Measurements from ENCODE around the gene RCBTB2. TPM values are rescaled to one million over a fixed set of nuclear protein-coding genes. Genes with fewer than 3 reads are reported as not detected.

The RCBTB2 gene
- polyA plus RNA-seq, 4 donors, result 51.6 to 65.1 (median 61.1) TPM

- peak in 2 of 4 donors; percentile 55 to 67 for DNase-seq (ENCODE audit: low read depth in 4 of 4, low spot score in 3 of 4)
These were observed 699 bp downstream of the RCBTB2 start for GRCh38 chr13:48532256-48532505.

GRCh38 chr13:48531416-48532255 is 1.2 kb downstream of the RCBTB2 start:
- DNase-seq (ENCODE audit: low read depth in 4 of 4, low spot score in 3 of 4), result peak in 2 of 4 donors; percentile 26 to 33

GRCh38 chr13:48530833-48531232 is 2.0 kb downstream of the RCBTB2 start:
- no peak for DNase-seq (ENCODE audit: low read depth in 4 of 4, low spot score in 3 of 4)

DNA sequence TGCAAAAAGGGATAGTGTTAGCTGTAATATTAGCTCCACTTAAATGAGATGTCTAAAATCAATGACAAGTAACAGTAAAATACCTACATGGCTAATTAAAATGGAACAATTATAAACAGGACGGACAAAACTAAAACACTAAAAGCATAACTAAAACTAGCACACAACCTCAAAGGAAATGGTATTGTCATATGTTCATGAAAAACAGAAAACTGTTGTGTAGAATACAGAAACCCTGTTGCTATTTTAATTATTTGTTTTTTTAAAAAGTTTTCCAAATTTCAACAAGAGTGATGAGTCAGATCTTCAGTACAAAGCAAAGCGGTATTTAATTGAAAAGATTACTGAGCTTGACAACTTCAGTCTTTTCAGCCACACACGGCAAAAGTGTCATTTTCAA is 4.2 kb downstream of the RCBTB2 start:
- DNase-seq (ENCODE audit: low read depth in 4 of 4, low spot score in 3 of 4), result no peak

DNA sequence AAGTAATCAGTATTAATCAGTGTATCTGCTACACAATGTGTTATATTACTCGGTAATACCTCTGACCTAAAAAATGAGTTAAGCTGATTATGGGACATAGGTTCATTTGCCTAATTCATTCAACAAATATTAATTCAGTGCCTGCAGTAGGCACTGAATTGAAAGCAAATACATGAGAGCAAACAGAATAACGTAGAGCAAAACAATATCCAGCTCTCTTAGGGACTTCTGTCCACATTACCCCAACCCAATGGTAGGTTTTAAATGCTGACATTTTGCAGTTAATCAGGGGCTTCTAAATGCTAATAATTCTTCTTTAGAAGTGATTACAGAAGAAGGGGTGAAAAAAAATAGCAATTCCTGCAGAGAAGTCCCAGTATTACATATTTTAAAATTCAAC is 4.9 kb downstream of the RCBTB2 start:
- no peak for DNase-seq (ENCODE audit: low read depth in 4 of 4, low spot score in 3 of 4)

GRCh38 chr13:48526286-48526685 is 6.6 kb downstream of the RCBTB2 start:
- no peak for DNase-seq (ENCODE audit: low read depth in 4 of 4, low spot score in 3 of 4)

GRCh38 chr13:48518083-48518482 is 14.8 kb downstream of the RCBTB2 start:
- no peak for DNase-seq (ENCODE audit: low read depth in 4 of 4, low spot score in 3 of 4)

DNA sequence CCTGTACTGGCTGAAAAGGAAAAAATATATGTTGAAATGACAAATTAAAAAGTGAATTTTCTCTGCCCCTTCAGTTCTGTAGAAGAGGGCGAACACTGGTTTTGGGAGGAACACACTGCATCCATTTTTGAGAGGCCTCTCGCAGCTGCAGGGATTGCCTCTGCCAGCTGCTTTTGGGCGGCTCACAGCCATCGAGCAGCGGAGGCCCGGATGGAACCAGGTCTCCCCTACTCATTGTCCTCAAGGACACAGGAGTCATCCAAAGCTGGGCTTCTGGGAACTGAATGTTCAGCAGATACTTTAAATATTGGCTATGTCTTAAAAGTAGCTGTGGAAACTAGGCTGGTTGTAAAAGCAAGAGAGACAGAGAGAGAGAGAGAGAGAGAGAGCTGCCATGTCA is 17.1 kb downstream of the RCBTB2 start:
- no peak for DNase-seq (ENCODE audit: low read depth in 4 of 4, low spot score in 3 of 4)

DNA sequence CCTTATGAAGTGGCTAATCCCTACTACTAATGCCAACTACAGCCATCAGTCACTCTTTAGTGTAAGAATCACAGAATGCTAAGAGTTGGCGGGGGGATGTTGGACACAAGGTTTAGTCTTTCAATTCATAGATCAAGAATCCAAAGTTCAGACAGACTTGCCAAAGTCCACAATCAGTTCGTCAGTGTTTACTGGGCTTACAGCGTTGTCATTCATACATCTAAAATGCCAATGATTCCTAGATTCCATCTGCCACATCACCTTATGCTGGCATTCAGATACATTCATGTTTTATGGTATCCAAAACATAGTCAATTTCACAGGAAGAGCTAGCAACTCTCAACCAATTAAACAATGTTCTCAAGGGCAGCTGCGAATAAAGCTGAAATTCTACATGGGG is 18.1 kb downstream of the RCBTB2 start:
- DNase-seq (ENCODE audit: low read depth in 4 of 4, low spot score in 3 of 4), result no peak

- no peak for DNase-seq (ENCODE audit: low read depth in 4 of 4, low spot score in 3 of 4)
These were observed 21.2 kb downstream of the RCBTB2 start for GRCh38 chr13:48511621-48512230.

DNA sequence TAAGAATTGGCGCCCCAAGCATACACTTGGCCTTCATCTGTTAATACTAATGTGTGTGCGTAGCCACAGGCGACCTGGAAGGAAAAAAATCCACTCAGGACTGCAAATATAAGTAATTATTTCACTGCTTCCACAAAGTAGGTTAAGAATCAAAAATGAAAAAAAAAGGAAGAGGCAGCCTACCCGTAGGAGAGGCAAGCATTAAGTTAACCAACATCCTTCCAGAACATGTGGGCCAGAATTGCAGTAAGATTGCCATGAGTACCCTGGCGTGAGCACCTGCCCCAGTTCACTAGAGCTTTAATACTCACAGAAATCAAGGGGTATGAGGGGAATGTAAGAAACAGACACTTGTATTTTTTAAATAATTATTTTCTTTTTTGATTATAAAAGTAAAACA is 22.2 kb downstream of the RCBTB2 start:
- DNase-seq (ENCODE audit: low read depth in 4 of 4, low spot score in 3 of 4), result no peak

DNA sequence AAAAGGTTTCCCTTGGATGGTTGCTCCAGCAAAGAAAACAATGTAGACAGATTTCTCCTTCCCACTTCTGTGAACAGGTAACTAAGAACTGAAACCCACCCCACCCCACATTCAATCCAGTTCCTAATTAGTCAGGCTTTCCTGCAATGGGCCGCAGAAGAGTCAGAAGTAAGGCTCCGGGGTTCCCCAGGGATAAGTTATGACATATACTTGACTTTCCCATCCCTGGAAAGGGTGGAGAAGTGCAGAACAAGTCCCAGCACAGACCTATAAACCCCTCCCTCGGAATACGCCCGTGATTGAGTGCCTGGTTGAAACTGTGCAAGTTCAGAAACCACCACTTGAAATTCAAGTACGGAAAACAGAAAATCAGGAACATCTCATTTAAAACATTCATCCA is 24.9 kb downstream of the RCBTB2 start:
- DNase-seq (ENCODE audit: low read depth in 4 of 4, low spot score in 3 of 4), result no peak

DNA sequence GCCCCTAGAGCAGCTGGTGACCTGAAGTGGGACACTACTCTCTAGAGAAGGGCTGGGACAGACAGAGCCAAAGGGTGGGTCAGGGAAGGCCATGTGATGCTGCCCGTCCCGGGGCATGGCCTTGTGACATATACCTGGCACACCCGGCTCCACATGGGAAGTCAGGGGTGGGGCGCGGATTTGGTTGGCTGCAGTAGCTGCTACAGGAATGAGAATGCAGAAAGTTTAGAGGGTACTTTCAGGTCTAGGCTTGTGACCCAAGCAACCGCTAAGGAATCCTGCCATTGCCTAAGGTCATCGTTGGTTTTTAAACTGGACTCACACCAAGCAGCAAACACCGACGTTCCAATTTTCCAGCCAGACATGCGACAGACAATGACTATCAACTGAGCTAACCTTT is 25.9 kb downstream of the RCBTB2 start:
- no peak for DNase-seq (ENCODE audit: low read depth in 4 of 4, low spot score in 3 of 4)

GRCh38 chr13:48506092-48506701 is 26.7 kb downstream of the RCBTB2 start:
- no peak for DNase-seq (ENCODE audit: low read depth in 4 of 4, low spot score in 3 of 4)

- DNase-seq (ENCODE audit: low read depth in 4 of 4, low spot score in 3 of 4), result no peak
These were observed 27.2 kb downstream of the RCBTB2 start for GRCh38 chr13:48505597-48506091.

DNA sequence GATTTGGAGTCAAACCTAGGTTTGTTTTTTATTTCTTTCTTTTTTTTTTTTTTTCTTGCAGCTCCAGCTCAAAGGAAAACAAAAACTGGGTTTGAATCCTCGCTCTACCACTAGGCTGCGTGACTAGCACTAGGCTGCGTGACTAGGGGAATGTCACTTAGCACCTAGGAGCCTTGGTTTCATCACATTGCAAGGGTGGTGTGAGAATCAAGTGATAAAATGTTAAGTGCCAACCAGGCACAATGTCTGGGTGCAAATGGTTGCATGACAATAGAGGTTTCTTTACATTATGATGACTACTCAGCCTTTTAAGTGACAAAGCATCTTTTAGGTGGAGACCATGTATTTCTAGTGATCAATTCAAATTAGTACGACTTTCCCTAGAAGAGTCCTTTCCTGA is 27.9 kb downstream of the RCBTB2 start:
- DNase-seq (ENCODE audit: low read depth in 4 of 4, low spot score in 3 of 4), result no peak

- DNase-seq (ENCODE audit: low read depth in 4 of 4, low spot score in 3 of 4), result no peak
These were observed 28.3 kb downstream of the RCBTB2 start for GRCh38 chr13:48504606-48505005.

DNA sequence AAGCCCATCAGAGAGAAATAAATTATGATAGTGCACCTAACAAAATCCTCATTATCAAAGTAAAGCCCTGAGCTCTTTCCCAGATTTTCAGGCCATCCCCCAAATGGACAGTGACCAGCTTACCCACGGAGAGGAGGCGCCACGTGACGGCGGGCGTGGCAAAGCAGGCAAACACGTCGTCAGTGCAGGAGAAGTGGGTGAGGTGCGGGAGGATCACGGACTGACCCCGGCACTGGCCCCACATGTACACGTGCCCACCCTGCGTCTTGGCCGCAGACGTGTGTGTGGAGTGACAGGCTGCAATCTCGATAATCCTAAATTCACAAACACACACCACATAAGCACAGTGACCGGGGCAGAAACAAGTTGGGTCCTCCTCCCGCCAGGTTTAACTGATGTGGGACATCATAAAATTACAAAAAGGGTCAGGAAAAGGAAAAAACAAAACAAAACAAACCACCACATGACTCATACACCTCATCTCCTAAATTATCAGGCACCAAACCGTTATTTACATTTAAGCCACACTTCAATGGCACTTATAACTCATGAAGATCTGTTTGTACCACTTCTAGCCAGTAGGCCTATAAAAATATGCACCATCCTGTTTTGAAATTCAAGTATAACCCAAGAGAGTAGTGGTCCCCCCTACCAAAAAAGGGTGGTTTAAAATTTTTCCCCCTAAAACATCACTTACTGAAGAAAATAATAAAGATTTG is 30.1 kb downstream of the RCBTB2 start:
- DNase-seq (ENCODE audit: low read depth in 4 of 4, low spot score in 3 of 4), result no peak

DNA sequence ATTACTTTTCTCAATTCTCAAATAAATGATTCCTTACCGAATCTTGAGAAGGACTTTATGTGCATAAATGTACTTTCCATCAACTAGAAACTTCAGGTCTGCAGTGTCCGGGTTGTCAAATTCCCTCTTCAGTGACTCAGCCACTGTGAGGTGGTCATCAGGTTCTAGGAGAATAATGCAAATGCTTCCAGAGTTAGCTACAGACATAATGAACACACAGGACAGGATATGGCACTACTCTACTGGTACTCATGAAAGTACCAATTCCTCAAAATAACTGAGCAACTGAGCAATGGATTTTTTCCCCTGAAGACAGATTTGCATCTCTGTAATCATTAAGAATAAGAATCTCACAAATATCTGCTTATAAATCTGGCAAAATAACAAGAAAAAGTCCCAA is 31.2 kb downstream of the RCBTB2 start:
- no peak for DNase-seq (ENCODE audit: low read depth in 4 of 4, low spot score in 3 of 4)

DNA sequence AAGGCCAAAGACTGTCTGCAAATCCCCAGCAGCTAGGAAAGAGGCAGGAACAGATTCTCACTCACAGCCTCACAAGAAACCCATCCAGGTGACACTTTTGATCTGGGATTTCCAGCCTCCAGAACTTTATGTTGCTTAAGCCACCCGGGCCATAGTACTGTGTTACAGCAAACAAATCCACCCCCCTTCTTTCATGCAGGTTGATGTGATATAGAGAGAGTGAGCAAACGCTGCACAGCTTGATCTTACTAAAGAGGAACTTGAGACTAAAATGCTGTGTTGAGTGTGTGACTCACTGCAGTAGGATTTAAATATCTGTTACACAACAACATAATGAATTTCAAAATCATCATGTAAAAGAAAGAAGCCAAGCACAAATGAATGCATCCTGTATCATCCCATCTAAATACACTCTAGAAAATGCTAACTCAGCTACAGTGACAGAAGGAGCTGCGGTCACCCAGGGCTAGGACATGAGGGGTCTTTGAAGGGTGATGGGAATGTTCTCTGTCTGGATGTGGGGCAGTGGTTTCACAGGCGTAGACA is 32.2 kb downstream of the RCBTB2 start:
- no peak for DNase-seq (ENCODE audit: low read depth in 4 of 4, low spot score in 3 of 4)

GRCh38 chr13:48497669-48498068 is 35.2 kb downstream of the RCBTB2 start:
- no peak for DNase-seq (ENCODE audit: low read depth in 4 of 4, low spot score in 3 of 4)
